Peyer's patch (tissue), 4 donors: ENCODE measurements around the gene TBC1D17.

ENCODE experiments used
- CTCF ChIP-seq, 6 experiments: fragments of 450-650 bp in 4 of 6; fragments of 200-600 bp in 2 of 6; sonication (generic) in 1 of 6; IDR thresholded peaks; one replicate each; pipeline ENCODE4 v1.5.1; 2017 to 2019; ENCODE audit warnings: antibody characterized with exemption in 6 of 6, mild to moderate bottlenecking in 3 of 6, moderate library complexity in 1 of 6
- POLR2A ChIP-seq, 2 donors: fragments of 450-650 bp; IDR thresholded peaks; one replicate each; pipeline ENCODE4 v1.5.1; 2017; ENCODE audit warnings: antibody characterized with exemption in 2 of 2, mild to moderate bottlenecking in 2 of 2, moderate library complexity in 2 of 2

GRCh38 chr19:49840321-49840720 lies 37.2 kb upstream of the TBC1D17 start:
- TF ChIP-seq POLR2A (IDR thresholded peaks at IDR 0.05) (no peak), CTCF (IDR thresholded peaks at IDR 0.05) (no peak)
